H9 (cell line): ENCODE data around the gene COPB1. TPM values are rescaled to one million over a fixed set of nuclear protein-coding genes. Genes with fewer than 3 reads are reported as not detected.
A peak's percentile ranks its signal among the peaks of the same experiment; 100 is the strongest.

Source experiments
- DNase-seq: peaks from one replicate; pipeline ENCODE4 v3.0.0-alpha.2; 2017
- H2AFZ ChIP-seq: one replicate; pipeline ENCODE4 v1.6.1; 2013; ENCODE audit warnings: mild to moderate bottlenecking, low read length, control low read depth, moderate library complexity
- H2AK5ac ChIP-seq: 2 replicates; pipeline ENCODE4 v1.6.1; 2013; ENCODE audit warnings: low read length, control low read depth, mixed read lengths; ENCODE audit not compliant: insufficient read length
- H2BK120ac ChIP-seq: one replicate; pipeline ENCODE4 v1.6.1; 2013; ENCODE audit warnings: low read depth, mild to moderate bottlenecking, low read length, control low read depth, inconsistent platforms; ENCODE audit not compliant: poor library complexity, severe bottlenecking
- H2BK12ac ChIP-seq: 2 replicates; pipeline ENCODE4 v1.6.1; 2013; ENCODE audit warnings: low read length, control low read depth, mixed read lengths, low read depth; ENCODE audit not compliant: insufficient read length
- H2BK15ac ChIP-seq: 2 replicates; pipeline ENCODE4 v1.6.1; 2013; ENCODE audit warnings: low read depth, low read length, control low read depth
- H2BK20ac ChIP-seq: one replicate; pipeline ENCODE4 v1.6.1; 2013; ENCODE audit warnings: low read depth, mild to moderate bottlenecking, low read length, control low read depth, inconsistent platforms; ENCODE audit not compliant: poor library complexity, severe bottlenecking
- H2BK5ac ChIP-seq: 2 replicates; pipeline ENCODE4 v1.6.1; 2013; ENCODE audit warnings: low read length, control low read depth, mixed read lengths; ENCODE audit not compliant: insufficient read length
- H3K14ac ChIP-seq: 2 replicates; pipeline ENCODE4 v1.6.1; 2013; ENCODE audit warnings: low read length, control low read depth; ENCODE audit not compliant: insufficient read depth
- H3K18ac ChIP-seq: 2 replicates; pipeline ENCODE4 v1.6.1; 2013; ENCODE audit warnings: low read depth, mild to moderate bottlenecking, mixed read lengths, low read length, control low read depth; ENCODE audit not compliant: insufficient read length
- H3K23ac ChIP-seq: 2 replicates; pipeline ENCODE4 v1.6.1; 2013; ENCODE audit warnings: low read length, control low read depth, mixed read lengths, low read depth; ENCODE audit not compliant: insufficient read length
- H3K23me2 ChIP-seq: 2 replicates; pipeline ENCODE4 v1.6.1; 2013; ENCODE audit warnings: low read depth, mild to moderate bottlenecking, mixed read lengths, low read length, control low read depth; ENCODE audit not compliant: insufficient read length, poor library complexity, severe bottlenecking
- H3K27ac ChIP-seq: 2 replicates; pipeline ENCODE4 v1.5.1; 2013; ENCODE audit warnings: low read length, control low read depth, mixed read lengths, low read depth; ENCODE audit not compliant: insufficient read length
- H3K27me3 ChIP-seq: 2 replicates; pipeline ENCODE4 v1.6.1; 2013; ENCODE audit warnings: low read length, control low read depth, inconsistent platforms; ENCODE audit not compliant: insufficient read depth
- H3K4ac ChIP-seq: 2 replicates; pipeline ENCODE4 v1.6.1; 2013; ENCODE audit warnings: low read depth, mild to moderate bottlenecking, control low read depth, inconsistent platforms, low read length, moderate library complexity
- H3K4me1 ChIP-seq: 2 replicates; pipeline ENCODE4 v1.6.1; 2013; ENCODE audit warnings: low read length, control low read depth, inconsistent platforms; ENCODE audit not compliant: insufficient read depth
- H3K4me2 ChIP-seq: 2 replicates; pipeline ENCODE4 v1.6.1; 2013; ENCODE audit warnings: low read length, control low read depth, mixed read lengths; ENCODE audit not compliant: insufficient read length, insufficient read depth
- H3K56ac ChIP-seq: 2 replicates; pipeline ENCODE4 v1.6.1; 2013; ENCODE audit warnings: low read depth, mild to moderate bottlenecking, mixed read lengths, low read length, control low read depth; ENCODE audit not compliant: insufficient read length
- H3K79me1 ChIP-seq: 2 replicates; pipeline ENCODE4 v1.6.1; 2013; ENCODE audit warnings: low read depth, mild to moderate bottlenecking, moderate library complexity, low read length, control low read depth, inconsistent platforms; ENCODE audit not compliant: insufficient read depth, poor library complexity, severe bottlenecking
- H3K79me2 ChIP-seq: 2 replicates; pipeline ENCODE4 v1.6.1; 2013; ENCODE audit warnings: low read length, control low read depth, inconsistent platforms; ENCODE audit not compliant: insufficient read depth
- H3K9ac ChIP-seq: 2 replicates; pipeline ENCODE4 v1.6.1; 2013; ENCODE audit warnings: low read length, control low read depth, mixed read lengths; ENCODE audit not compliant: insufficient read length; ENCODE audit errors: extremely low read depth
- H3K9me3 ChIP-seq: one replicate; pipeline ENCODE4 v1.6.1; 2013; ENCODE audit warnings: low read depth, low read length, inconsistent platforms; ENCODE audit not compliant: control insufficient read depth
- H3T11ph ChIP-seq: one replicate; pipeline ENCODE4 v1.6.1; 2013; ENCODE audit warnings: mild to moderate bottlenecking, low read length, control low read depth, inconsistent platforms
- H4K20me1 ChIP-seq: one replicate; pipeline ENCODE4 v1.6.1; 2013; ENCODE audit not compliant: control insufficient read depth, insufficient read length, insufficient read depth
- H4K5ac ChIP-seq: 2 replicates; pipeline ENCODE4 v1.6.1; 2013; ENCODE audit warnings: low read depth, mild to moderate bottlenecking, mixed read lengths, low read length, control low read depth; ENCODE audit not compliant: insufficient read length
- H4K8ac ChIP-seq: replicated peaks from 2 replicates; pipeline ENCODE4 v1.6.1; 2013; ENCODE audit warnings: low read length, control low read depth, mixed read lengths, low read depth; ENCODE audit not compliant: insufficient read length
- H4K91ac ChIP-seq: 2 replicates; pipeline ENCODE4 v1.6.1; 2013; ENCODE audit warnings: low read depth, mild to moderate bottlenecking, moderate library complexity, mixed read lengths, low read length, control low read depth; ENCODE audit not compliant: insufficient read length
- H3K27ac Mint-ChIP-seq, 3 experiments: 2 replicates in 2 of 3; 3 replicates in 1 of 3; pipeline ENCODE4 v1.8.0; 2020 to 2021; ENCODE audit warnings: mixed read lengths in 3 of 3, mild to moderate bottlenecking in 1 of 3, moderate library complexity in 1 of 3
- H3K27me3 Mint-ChIP-seq: 2 replicates; pipeline ENCODE4 v1.8.0; 2021; ENCODE audit warnings: low read depth, mild to moderate bottlenecking, moderate library complexity, mixed read lengths
- H3K36me3 Mint-ChIP-seq, 3 experiments: 2 replicates in 2 of 3; 3 replicates in 1 of 3; pipeline ENCODE4 v1.8.0; 2020 to 2021; ENCODE audit warnings: low read depth in 3 of 3, mixed read lengths in 3 of 3; ENCODE audit not compliant: insufficient read depth in 1 of 3
- H3K4me1 Mint-ChIP-seq, 2 experiments: 2 replicates each; pipeline ENCODE4 v1.8.0; 2020; ENCODE audit warnings: mixed read lengths in 2 of 2
- H3K4me3 Mint-ChIP-seq, 2 experiments: 2 replicates in 1 of 2; 3 replicates in 1 of 2; pipeline ENCODE4 v1.8.0; 2020 to 2021; ENCODE audit warnings: mild to moderate bottlenecking in 2 of 2, mixed read lengths in 2 of 2, moderate library complexity in 1 of 2
- H3K9me3 Mint-ChIP-seq, 2 experiments: 2 replicates in 1 of 2; 3 replicates in 1 of 2; pipeline ENCODE4 v1.8.0; 2020; ENCODE audit warnings: mild to moderate bottlenecking in 2 of 2, mixed read lengths in 2 of 2, moderate library complexity in 1 of 2
- CTCF ChIP-seq: fragments of 200-600 bp; sonication (generic); conservative IDR thresholded peaks from 3 replicates; pipeline ENCODE4 v1.8.0; 2021; ENCODE audit warnings: antibody characterized with exemption, mild to moderate bottlenecking
- WGBS: extraction: QIAGEN DNeasy Blood & Tissue Kit; methylation state at CpG from one replicate; pipeline ENCODE4 v1.1.7; 2013; ENCODE audit warnings: missing lambda C conversion rate, low lambda C conversion rate, mixed read lengths; ENCODE audit not compliant: insufficient read length; ENCODE audit errors: extremely low coverage; 5-methylcytosine and 5-hydroxymethylcytosine counted together
- total RNA-seq: library from RNA; stranded (reverse); gene quantifications from 2 replicates; pipeline ENCODE4 v1.2.1, GENCODE V29; 2021

The COPB1 gene
- total RNA-seq, 1 experiment from 2014 or later = 71.6 TPM

DNA sequence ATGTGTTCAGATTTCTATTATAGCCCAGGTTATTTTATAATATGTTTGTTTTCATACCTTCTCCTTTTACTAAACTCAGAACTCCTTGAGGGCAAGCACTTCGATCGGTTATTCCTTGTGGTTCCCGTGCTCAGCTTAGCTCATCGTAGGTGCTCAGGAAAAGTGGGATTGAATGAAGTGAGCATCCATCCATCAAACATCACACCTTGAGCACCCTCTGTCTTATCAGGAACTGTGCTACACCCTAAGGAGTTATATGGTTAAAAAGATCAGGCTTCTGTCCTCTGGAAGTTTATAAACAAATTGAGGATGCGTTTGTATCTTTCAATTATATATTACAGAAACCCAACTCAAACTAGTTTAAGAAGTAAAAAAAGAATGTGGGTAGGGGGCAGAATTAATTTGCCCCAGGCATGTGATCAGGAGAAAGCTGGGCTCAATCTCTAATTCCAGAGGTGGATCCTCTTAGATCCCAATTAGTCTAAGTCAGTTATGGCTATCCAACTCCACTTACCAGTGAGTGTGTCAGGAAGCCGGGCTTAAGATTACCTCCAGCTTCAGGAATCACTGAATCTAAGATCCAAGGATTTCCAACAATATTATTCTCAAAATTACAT lies 80.7 kb downstream of the COPB1 start:
- peaks cover 4% of the 10 kb centered on the region for H3K27me3 Mint-ChIP-seq
- H3K4me1 Mint-ChIP-seq = peaks cover 9 to 21% of the 10 kb centered on the region in 2 experiments
- no peak overlapping the region for H3K18ac ChIP-seq
- H3K79me2 ChIP-seq = no peaks in the 10 kb centered on the region
- no peaks in the 10 kb centered on the region for H3K27me3 ChIP-seq
- no peak overlapping the region for H2AK5ac ChIP-seq
- H3K9ac ChIP-seq = no peak overlapping the region
- WGBS = no CpG with 5 or more reads among the region's 6 CpGs
- no peaks in the 10 kb centered on the region for H3K9me3 ChIP-seq
- H4K20me1 ChIP-seq = peaks cover 3% of the 10 kb centered on the region
- no peak overlapping the region for H3K14ac ChIP-seq
- H2BK12ac ChIP-seq = no peak overlapping the region
- no peaks in the 10 kb centered on the region for H3K23me2 ChIP-seq
- H3K36me3 Mint-ChIP-seq = no peaks in the 10 kb centered on the region
- H3K4ac ChIP-seq = no peak overlapping the region
- H3K4me2 ChIP-seq = no peak overlapping the region
- no peak overlapping the region for H3T11ph ChIP-seq
- no peaks in the 10 kb centered on the region for H3K79me1 ChIP-seq
- H3K56ac ChIP-seq = no peak overlapping the region
- DNase-seq = peak; percentile 66
- no peak overlapping the region for H3K4me3 Mint-ChIP-seq
- no peak overlapping the region for H4K5ac ChIP-seq
- no peaks in the 10 kb centered on the region for H3K9me3 Mint-ChIP-seq
- TF ChIP-seq CTCF = peak; percentile 82
- H2BK15ac ChIP-seq = no peak overlapping the region
- peaks cover 3% of the 10 kb centered on the region for H3K4me1 ChIP-seq
- H2AFZ ChIP-seq = no peak overlapping the region
- no peak overlapping the region for H2BK5ac ChIP-seq
- H3K27ac ChIP-seq = no peak overlapping the region
- no peak overlapping the region for H3K23ac ChIP-seq
- H3K27ac Mint-ChIP-seq = no peak overlapping the region; a peak in 1 of 7 replicates
- no peak overlapping the region for H4K8ac ChIP-seq
- no peak overlapping the region for H2BK20ac ChIP-seq
- no peak overlapping the region for H2BK120ac ChIP-seq
- H4K91ac ChIP-seq = no peak overlapping the region
